ENCODE measurements around the gene ZNF286A.
"Not testable (repeated sequence)": the region's sequence is repeated elsewhere in the genome, so short reads cannot be mapped to it uniquely, and the experiment has no call there.

The ZNF286A gene

GRCh38 chr17:15698967-15699366, 585 bp upstream of the ZNF286A start:
- not testable (repeated sequence) for DNase-seq

GRCh38 chr17:15699937-15700336, 385 bp downstream of the ZNF286A start:
- not testable (repeated sequence) for DNase-seq

- DNase-seq, result not testable (repeated sequence)
Measured at GRCh38 chr17:15704239-15704638, 4.7 kb downstream of the ZNF286A start.

- DNase-seq, result not testable (repeated sequence)
Measured at GRCh38 chr17:15704813-15705212, 5.3 kb downstream of the ZNF286A start.

- DNase-seq, result not testable (repeated sequence)
Measured at GRCh38 chr17:15708879-15709278, 9.3 kb downstream of the ZNF286A start.

GRCh38 chr17:15716601-15717563, 17.3 kb downstream of the ZNF286A start:
- DNase-seq, result not testable (repeated sequence)

- not testable (repeated sequence) for DNase-seq
Measured at GRCh38 chr17:15730535-15730934, 31.0 kb downstream of the ZNF286A start.

- DNase-seq, result not testable (repeated sequence)
Measured at GRCh38 chr17:15731900-15732299, 32.3 kb downstream of the ZNF286A start, which contains the start of gene TBC1D26. Gene TBC1D26, plus strand, starts transcription at chr17:15732283. Its CDS starts 3,066 bp downstream, at chr17:15735349.

GRCh38 chr17:15733174-15733789, 33.7 kb downstream of the ZNF286A start:
- not testable (repeated sequence) for DNase-seq

- not testable (repeated sequence) for DNase-seq
Measured at GRCh38 chr17:15736578-15736977, 37.0 kb downstream of the ZNF286A start.

GRCh38 chr17:15738066-15738465, 38.5 kb downstream of the ZNF286A start:
- DNase-seq, result no peak

- not testable (repeated sequence) for DNase-seq
Measured at GRCh38 chr17:15739259-15739658, 39.7 kb downstream of the ZNF286A start.

- not testable (repeated sequence) for DNase-seq
Measured at GRCh38 chr17:15740041-15740440, 40.5 kb downstream of the ZNF286A start.

GRCh38 chr17:15740570-15741120, 41.1 kb downstream of the ZNF286A start:
- no peak for DNase-seq

- DNase-seq, result no peak
Measured at GRCh38 chr17:15741624-15742023, 42.1 kb downstream of the ZNF286A start.

GRCh38 chr17:15742051-15742795, 42.7 kb downstream of the ZNF286A start:
- DNase-seq, result no peak

GRCh38 chr17:15742921-15743320, 43.4 kb downstream of the ZNF286A start:
- no peak for DNase-seq

- no peak for DNase-seq
Measured at GRCh38 chr17:15744074-15744676, 44.6 kb downstream of the ZNF286A start.

- no peak for DNase-seq
Measured at GRCh38 chr17:15744885-15745284, 45.3 kb downstream of the ZNF286A start.

GRCh38 chr17:15749403-15749802, 49.9 kb downstream of the ZNF286A start:
- DNase-seq, result not testable (repeated sequence)
